SJCRH30 (cell line): ENCODE measurements around the gene LMNTD1. TPM values are rescaled to one million over a fixed set of nuclear protein-coding genes. Genes with fewer than 3 reads are reported as not detected.

Experiments used
- DNase-seq, 2 experiments: peaks; one replicate each; pipeline ENCODE4 v3.0.0-alpha.2; 2015 to 2020
- H3K27ac ChIP-seq: fragments of 250-450 bp; sonication (Bioruptor Pico); 2 replicates; pipeline ENCODE4 v1.5.1; 2020; ENCODE audit warnings: mild to moderate bottlenecking, moderate library complexity
- H3K27me3 ChIP-seq: fragments of 250-450 bp; sonication (Bioruptor Pico); 2 replicates; pipeline ENCODE4 v1.5.1; 2020; ENCODE audit warnings: mild to moderate bottlenecking, moderate library complexity
- H3K36me3 ChIP-seq: fragments of 250-450 bp; sonication (Bioruptor Pico); 2 replicates; pipeline ENCODE4 v1.5.1; 2020; ENCODE audit warnings: mild to moderate bottlenecking, moderate library complexity
- H3K4me1 ChIP-seq: fragments of 250-450 bp; sonication (Bioruptor Pico); 2 replicates; pipeline ENCODE4 v1.5.1; 2020; ENCODE audit warnings: mild to moderate bottlenecking, moderate library complexity
- H3K4me3 ChIP-seq: fragments of 250-450 bp; sonication (Bioruptor Pico); 2 replicates; pipeline ENCODE4 v1.5.1; 2020; ENCODE audit warnings: mild to moderate bottlenecking, moderate library complexity
- H3K9me3 ChIP-seq: fragments of 250-450 bp; sonication (Bioruptor Pico); replicated peaks from 2 replicates; pipeline ENCODE4 v1.5.1; 2020; ENCODE audit warnings: mild to moderate bottlenecking, moderate library complexity
- total RNA-seq: library from RNA; depleted of rRNA; stranded (reverse); fragments of >200 nt; shearing (Covaris generic); gene quantifications from 2 replicates; pipeline ENCODE4 v1.2.3, GENCODE V29; 2014

Gene LMNTD1
- total RNA-seq, 1 experiment from 2014 or later = not detected

DNA sequence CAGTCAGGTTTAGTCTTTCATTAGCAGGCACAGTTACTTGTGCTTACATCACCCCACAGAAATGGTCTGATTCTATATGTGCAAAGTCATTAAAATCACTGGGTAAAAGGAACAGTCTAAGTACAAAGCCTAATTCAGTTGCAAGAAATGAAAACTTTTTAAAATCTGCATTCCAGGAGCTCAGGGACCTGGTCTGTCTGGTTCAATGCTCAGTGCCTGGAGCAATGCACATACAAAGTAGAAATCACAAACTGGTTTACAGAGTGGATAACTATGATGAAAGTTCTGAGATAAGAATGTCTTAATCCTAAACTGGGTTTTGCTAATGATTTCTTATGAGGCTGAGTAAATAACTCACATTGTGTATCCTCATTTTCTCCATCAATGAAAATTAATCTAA is 28.7 kb downstream of the LMNTD1 start:
- H3K4me3 ChIP-seq = no peak overlapping the region
- peaks cover 4% of the 10 kb centered on the region; the same call in 1 of the 2 replicates for H3K27me3 ChIP-seq
- no peaks in the 10 kb centered on the region for H3K36me3 ChIP-seq
- 0 out of 2 replicates have a peak, but pooled peaks cover 5% of the 10 kb centered on the region for H3K9me3 ChIP-seq
- no peak overlapping the region for H3K27ac ChIP-seq
- DNase-seq = no peak
- H3K4me1 ChIP-seq = no peaks in the 10 kb centered on the region

DNA sequence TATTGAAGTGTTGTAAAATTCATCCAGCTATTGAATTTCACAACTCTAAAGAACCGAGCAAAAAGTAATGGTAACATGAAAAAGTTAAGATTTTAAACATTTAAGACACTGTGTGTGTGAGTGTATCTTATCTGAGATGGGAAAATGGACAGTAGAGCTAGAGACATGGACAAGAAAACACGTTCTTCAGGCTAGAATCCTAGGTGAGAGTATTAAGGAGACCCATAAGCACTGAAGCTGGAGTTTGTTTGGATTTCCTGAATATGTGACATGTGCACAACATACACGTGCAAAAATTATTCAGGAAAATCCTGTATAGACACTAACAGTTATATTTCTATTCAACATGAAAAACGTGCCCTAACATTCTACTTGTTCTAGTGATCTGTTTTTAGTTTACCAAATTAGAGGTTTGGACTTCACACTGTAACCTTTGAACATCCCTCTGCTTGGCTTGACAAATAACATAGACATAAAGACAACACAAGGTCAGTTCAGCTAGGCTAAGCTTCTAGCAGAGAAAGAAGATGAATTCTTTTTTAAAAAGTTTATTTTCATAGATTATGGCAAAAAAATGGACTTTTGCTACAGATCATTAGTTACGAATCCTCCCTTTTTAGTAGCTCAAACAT is 31.3 kb downstream of the LMNTD1 start:
- 0 out of 2 replicates have a peak, but pooled peaks cover 2% of the 10 kb centered on the region for H3K4me1 ChIP-seq
- H3K27ac ChIP-seq = no peak overlapping the region
- H3K36me3 ChIP-seq = no peaks in the 10 kb centered on the region
- H3K27me3 ChIP-seq = peaks cover 4% of the 10 kb centered on the region; the same call in 1 of the 2 replicates
- 0 out of 2 replicates have a peak, but pooled peaks cover 5% of the 10 kb centered on the region for H3K9me3 ChIP-seq
- DNase-seq = no peak
- H3K4me3 ChIP-seq = no peak overlapping the region

- H3K36me3 ChIP-seq = no peaks in the 10 kb centered on the region
- H3K27me3 ChIP-seq = peaks cover 4% of the 10 kb centered on the region; the same call in 1 of the 2 replicates
- no peak overlapping the region for H3K4me3 ChIP-seq
- H3K27ac ChIP-seq = no peak overlapping the region
- peaks cover 16% of the 10 kb centered on the region for H3K4me1 ChIP-seq
- peak in 1 of 2 experiments; percentile 25 for DNase-seq
- 0 out of 2 replicates have a peak, but pooled peaks cover 5% of the 10 kb centered on the region for H3K9me3 ChIP-seq
Observed at GRCh38 chr12:25518512-25518911, 34.6 kb downstream of the LMNTD1 start.

GRCh38 chr12:25504744-25505143 is 48.3 kb downstream of the LMNTD1 start:
- Histone ChIP-seq H3K9me3 (no peaks in the 10 kb centered on the region), H3K36me3 (no peaks in the 10 kb centered on the region), H3K4me1 (peaks cover 24% of the 10 kb centered on the region), H3K27ac (no peak overlapping the region), H3K27me3 (no peaks in the 10 kb centered on the region), H3K4me3 (no peak overlapping the region)
- DNase-seq = no peak

DNA sequence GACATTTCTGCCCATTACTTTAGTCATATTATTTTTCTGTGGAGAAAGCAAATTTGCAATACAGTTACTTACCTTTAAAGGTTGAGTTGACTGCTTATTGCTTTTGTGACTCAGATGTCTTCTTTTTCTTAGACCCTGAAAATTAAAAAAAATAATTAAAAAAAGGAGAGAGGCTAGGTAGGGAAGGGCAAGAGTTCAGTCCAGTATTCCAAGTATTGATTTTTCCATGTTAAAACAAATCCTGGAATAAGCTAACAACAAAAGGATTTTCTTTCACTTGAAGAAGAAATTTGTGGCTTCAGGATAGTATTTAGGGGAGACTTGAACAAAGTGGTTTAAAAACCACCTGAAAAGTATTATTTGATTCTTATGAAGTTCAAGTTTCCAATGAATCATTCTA is 49.4 kb downstream of the LMNTD1 start:
- Histone ChIP-seq H3K4me3 (no peak overlapping the region), H3K9me3 (no peaks in the 10 kb centered on the region), H3K27ac (no peak overlapping the region), H3K4me1 (peaks cover 24% of the 10 kb centered on the region), H3K27me3 (no peaks in the 10 kb centered on the region), H3K36me3 (no peaks in the 10 kb centered on the region)
- DNase-seq = no peak

DNA sequence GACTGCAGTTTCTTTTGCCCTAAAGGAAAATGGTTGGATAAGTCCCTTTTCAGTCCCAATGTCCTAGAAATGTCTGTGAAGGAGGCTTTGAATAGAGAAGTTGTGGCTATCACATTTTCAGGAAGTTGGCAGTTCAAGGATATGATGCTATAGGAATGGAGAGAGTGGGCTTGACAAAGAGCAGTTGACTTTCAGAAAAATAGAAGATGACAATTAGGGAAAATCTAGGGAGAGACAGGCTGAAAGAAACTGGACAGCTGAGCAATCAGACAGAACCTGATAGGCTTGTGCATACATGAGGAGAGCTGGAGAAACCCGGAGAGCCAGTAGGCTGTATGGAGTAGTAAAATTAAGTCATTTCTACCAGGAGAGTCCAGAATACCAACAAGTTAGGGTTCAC is 50.5 kb downstream of the LMNTD1 start:
- H3K9me3 ChIP-seq = peaks cover 4% of the 10 kb centered on the region; the same call in 1 of the 2 replicates
- peak overlapping the region; percentile 8; the same call in 1 of the 2 replicates for H3K4me3 ChIP-seq
- H3K4me1 ChIP-seq = peaks cover 24% of the 10 kb centered on the region
- H3K27ac ChIP-seq = peak overlapping the region; percentile 39
- H3K36me3 ChIP-seq = no peaks in the 10 kb centered on the region
- no peaks in the 10 kb centered on the region for H3K27me3 ChIP-seq
- peak; percentile 58 to 78 for DNase-seq

- no peak overlapping the region for H3K4me3 ChIP-seq
- H3K36me3 ChIP-seq = no peaks in the 10 kb centered on the region
- peak overlapping the region; percentile 39; the same call in 1 of the 2 replicates for H3K27ac ChIP-seq
- no peak for DNase-seq
- peaks cover 26% of the 10 kb centered on the region for H3K4me1 ChIP-seq
- H3K9me3 ChIP-seq = peaks cover 4% of the 10 kb centered on the region; the same call in 1 of the 2 replicates
- no peaks in the 10 kb centered on the region for H3K27me3 ChIP-seq
Observed at GRCh38 chr12:25502118-25502517, 51.0 kb downstream of the LMNTD1 start.

- H3K4me1 ChIP-seq = peaks cover 32% of the 10 kb centered on the region
- H3K9me3 ChIP-seq = peaks cover 4% of the 10 kb centered on the region; the same call in 1 of the 2 replicates
- no peak overlapping the region for H3K4me3 ChIP-seq
- no peaks in the 10 kb centered on the region for H3K27me3 ChIP-seq
- H3K27ac ChIP-seq = no peak overlapping the region
- DNase-seq = no peak
- no peaks in the 10 kb centered on the region for H3K36me3 ChIP-seq
Observed at GRCh38 chr12:25501549-25501948, 51.5 kb downstream of the LMNTD1 start.

GRCh38 chr12:25500651-25501050 is 52.4 kb downstream of the LMNTD1 start:
- peaks cover 40% of the 10 kb centered on the region for H3K4me1 ChIP-seq
- H3K9me3 ChIP-seq = peaks cover 4% of the 10 kb centered on the region; the same call in 1 of the 2 replicates
- no peak overlapping the region for H3K27ac ChIP-seq
- no peak for DNase-seq
- no peaks in the 10 kb centered on the region for H3K36me3 ChIP-seq
- H3K27me3 ChIP-seq = no peaks in the 10 kb centered on the region
- no peak overlapping the region for H3K4me3 ChIP-seq

GRCh38 chr12:25497021-25497420 is 56.1 kb downstream of the LMNTD1 start:
- no peaks in the 10 kb centered on the region for H3K27me3 ChIP-seq
- peaks cover 32% of the 10 kb centered on the region for H3K4me1 ChIP-seq
- DNase-seq = peak; percentile 33 to 45
- H3K4me3 ChIP-seq = no peak overlapping the region
- no peaks in the 10 kb centered on the region for H3K36me3 ChIP-seq
- H3K27ac ChIP-seq = peak overlapping the region; percentile 86
- peaks cover 4% of the 10 kb centered on the region; the same call in 1 of the 2 replicates for H3K9me3 ChIP-seq

- Histone ChIP-seq H3K9me3 (peaks cover 4% of the 10 kb centered on the region; the same call in 1 of the 2 replicates), H3K4me3 (no peak overlapping the region), H3K4me1 (peaks cover 27% of the 10 kb centered on the region), H3K36me3 (no peaks in the 10 kb centered on the region), H3K27me3 (no peaks in the 10 kb centered on the region), H3K27ac (peak overlapping the region; percentile 86)
- DNase-seq = peak in 1 of 2 experiments; percentile 57
Observed at GRCh38 chr12:25496098-25496587, 56.9 kb downstream of the LMNTD1 start.

GRCh38 chr12:25495331-25496097 is 57.6 kb downstream of the LMNTD1 start:
- H3K27ac ChIP-seq = peak overlapping the region; percentile 86
- H3K4me1 ChIP-seq = peaks cover 27% of the 10 kb centered on the region
- H3K27me3 ChIP-seq = no peaks in the 10 kb centered on the region
- no peak overlapping the region for H3K4me3 ChIP-seq
- peak; percentile 66 to 82 for DNase-seq
- peaks cover 4% of the 10 kb centered on the region; the same call in 1 of the 2 replicates for H3K9me3 ChIP-seq
- H3K36me3 ChIP-seq = no peaks in the 10 kb centered on the region

DNA sequence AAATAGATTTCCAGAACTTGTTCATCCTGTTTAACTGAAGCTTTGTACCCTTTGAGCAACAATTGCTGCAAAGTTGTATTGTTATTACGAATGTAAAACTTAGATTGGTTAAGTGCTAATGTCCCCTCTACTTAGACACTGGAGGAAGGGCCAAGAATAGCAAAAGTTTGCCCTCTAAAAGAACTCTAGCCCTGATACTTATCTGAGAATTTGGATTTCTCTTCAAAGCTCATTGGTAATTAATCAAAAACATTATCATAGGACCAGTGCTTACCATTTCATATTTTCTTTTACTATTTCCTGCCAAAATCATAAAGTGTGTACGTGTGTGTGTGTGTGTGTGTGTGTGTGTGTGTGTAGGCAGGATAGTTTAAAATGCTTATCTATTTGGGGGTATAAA is 58.2 kb downstream of the LMNTD1 start:
- Histone ChIP-seq H3K4me3 (no peak overlapping the region), H3K27ac (peak overlapping the region; percentile 86; the same call in 1 of the 2 replicates), H3K36me3 (no peaks in the 10 kb centered on the region), H3K27me3 (no peaks in the 10 kb centered on the region), H3K9me3 (peaks cover 4% of the 10 kb centered on the region; the same call in 1 of the 2 replicates), H3K4me1 (peaks cover 28% of the 10 kb centered on the region)
- DNase-seq = no peak

DNA sequence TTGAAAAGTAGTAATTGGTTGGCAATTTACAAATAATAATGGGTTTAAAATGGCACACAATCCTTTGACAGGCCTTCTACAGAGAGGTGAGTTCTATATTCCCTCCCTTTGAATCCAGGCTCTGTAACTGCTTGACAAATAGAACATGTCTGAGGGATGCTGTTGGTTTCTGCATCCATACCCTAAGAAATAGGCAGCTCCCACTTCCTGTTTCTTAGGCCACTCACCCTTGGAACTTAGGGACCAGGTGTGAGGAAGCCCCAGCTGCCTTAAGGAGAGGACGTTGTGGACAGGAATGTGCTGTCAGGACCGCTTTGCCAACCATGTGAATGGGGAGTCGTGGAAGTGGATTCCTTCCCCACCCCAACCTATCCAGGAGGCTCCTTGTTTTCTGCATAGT is 59.4 kb downstream of the LMNTD1 start:
- Histone ChIP-seq H3K27me3 (no peaks in the 10 kb centered on the region), H3K4me3 (no peak overlapping the region), H3K27ac (no peak overlapping the region), H3K4me1 (peaks cover 31% of the 10 kb centered on the region), H3K36me3 (no peaks in the 10 kb centered on the region), H3K9me3 (peaks cover 4% of the 10 kb centered on the region; the same call in 1 of the 2 replicates)
- no peak for DNase-seq
